Right lobe of liver (tissue), 6 donors: ENCODE measurements around the gene DUSP8. TPM values are rescaled to one million over a fixed set of nuclear protein-coding genes. Genes with fewer than 3 reads are reported as not detected.
A peak's percentile ranks its signal among the peaks of the same experiment; 100 is the strongest.

Experiments
- ATAC-seq, 4 donors: fragments of 200-7000 bp; cut with Tn5 transposase; one replicate each; pipeline ENCODE4 v1.9.1; 2020; ENCODE audit warnings: mild to moderate bottlenecking in 4 of 4, moderate library complexity in 4 of 4
- DNase-seq, 3 donors: peaks; one replicate each; pipeline ENCODE4 v3.0.0-alpha.2; 2020
- H3K27ac ChIP-seq, 3 donors: fragments of 200-600 bp; one replicate each; pipeline ENCODE4 v1.8.0; 2022
- H3K27me3 ChIP-seq, 2 donors: fragments of 200-600 bp; one replicate each; pipeline ENCODE4 v1.8.0; 2022
- H3K36me3 ChIP-seq, 4 donors: fragments of 200-600 bp; sonication (generic) in 1 of 4; one replicate each; pipeline versions ENCODE4 v1.5.1 to v1.8.0; 2017 to 2022; ENCODE audit warnings: control low read depth in 1 of 4
- H3K4me1 ChIP-seq, 4 donors: fragments of 200-600 bp; sonication (generic) in 1 of 4; one replicate each; pipeline versions ENCODE4 v1.5.1 to v1.8.0; 2017 to 2022; ENCODE audit warnings: control low read depth in 1 of 4
- H3K4me3 ChIP-seq, 3 donors: fragments of 200-600 bp; one replicate each; pipeline ENCODE4 v1.8.0; 2022
- H3K9me3 ChIP-seq, 4 donors: fragments of 200-600 bp; sonication (generic) in 1 of 4; one replicate each; pipeline versions ENCODE4 v1.5.1 to v1.8.0; 2017 to 2022; ENCODE audit warnings: control low read depth in 1 of 4
- CTCF ChIP-seq, 4 donors: fragments of 200-600 bp in 3 of 4; fragments of 450-650 bp in 1 of 4; IDR thresholded peaks; one replicate each; pipeline versions ENCODE4 v1.5.1 to v1.8.0; 2016 to 2022; ENCODE audit warnings: antibody characterized with exemption in 4 of 4, mild to moderate bottlenecking in 2 of 4
- POLR2A ChIP-seq: fragments of 450-650 bp; IDR thresholded peaks from one replicate; pipeline ENCODE4 v1.6.1; 2017; ENCODE audit warnings: antibody characterized with exemption, mild to moderate bottlenecking
- WGBS: methylation state at CpG from one replicate; pipeline ENCODE4 v1.1.6; 2018; ENCODE audit warnings: low coverage, low lambda C conversion rate; ENCODE audit not compliant: insufficient coverage; ENCODE audit errors: missing lambda C conversion rate; 5-methylcytosine and 5-hydroxymethylcytosine counted together
- intact Hi-C, 2 donors: fragments of 100-400 bp; cut with DNase I; formaldehyde crosslinking; loops; one replicate each; pipeline versions ENCODE4 v1.11.2 to v1.14.1; 2022
- total RNA-seq, 6 experiments: library from RNA; depleted of rRNA in 2 of 6; stranded (reverse); fragments of >200 nt in 2 of 6; fragmentation: NEBNext Ultra II Directional in 3 of 6; extraction: Animal tissue kit (Norgen Biotek cat#: 25700) in 3 of 6; gene quantifications; one replicate each; pipeline versions ENCODE4 v1.1.0 to v1.2.4, GENCODE V29; 2016 to 2023
- donor health status: DM: no; HTN: yes; CAD: no.
- donor health status: DM: no; HTN: no; CAD: no.
- donor health status: DM: no; HTN: no; CAD: no.
- donor health status: DM: no; HTN: yes; CAD: no.
- donor health status: DM: no; HTN: yes; CAD: no.

The DUSP8 gene
- total RNA-seq, 6 experiments from 2014 or later: 0.22 to 13.7 (median 4.4) TPM

GRCh38 chr11:1546536-1547466, 25.3 kb downstream of the DUSP8 start:
- intact Hi-C loops: loop anchor here in 1 of 2 donors (10.0 kb wide), 1 partner anchor 88 kb away; no protein-coding TSS in a partner anchor
- no peaks in the 10 kb centered on the region for H3K36me3 ChIP-seq
- H3K4me3 ChIP-seq: peak overlapping the region in 1 of 3 donors; percentile 26
- WGBS: 0% methylated on average over 1 of the region's 106 CpGs
- H3K9me3 ChIP-seq: no peaks in the 10 kb centered on the region
- DNase-seq (peak in 1 of 3 donors; percentile 56), ATAC-seq (peak; percentile 47 to 57 (median 52))
- H3K4me1 ChIP-seq: peaks cover 0 to 23% (median 0%) of the 10 kb centered on the region in 4 donors
- peaks cover 0 to 5% of the 10 kb centered on the region in 2 donors for H3K27me3 ChIP-seq
- no peak overlapping the region for H3K27ac ChIP-seq
- no peak for TF ChIP-seq POLR2A
- TF ChIP-seq CTCF (IDR thresholded peaks at IDR 0.05): peak; percentile 60 to 83 (median 72)

GRCh38 chr11:1546077-1546535, 26.0 kb downstream of the DUSP8 start:
- peaks cover 0 to 23% (median 0%) of the 10 kb centered on the region in 4 donors for H3K4me1 ChIP-seq
- no peak for TF ChIP-seq CTCF (IDR thresholded peaks at IDR 0.05)
- no peak for TF ChIP-seq POLR2A
- no peak overlapping the region for H3K27ac ChIP-seq
- intact Hi-C loops: loop anchor here in 1 of 2 donors (10.0 kb wide), 1 partner anchor 89 kb away; no protein-coding TSS in a partner anchor
- H3K36me3 ChIP-seq: no peaks in the 10 kb centered on the region
- peaks cover 0 to 5% of the 10 kb centered on the region in 2 donors for H3K27me3 ChIP-seq
- ATAC-seq (no peak), DNase-seq (no peak)
- H3K4me3 ChIP-seq: no peak overlapping the region
- H3K9me3 ChIP-seq: no peaks in the 10 kb centered on the region
- 19% methylated on average over 5 of the region's 18 CpGs for WGBS

GRCh38 chr11:1545432-1545831, 26.6 kb downstream of the DUSP8 start:
- WGBS: 62% methylated on average over 3 of the region's 5 CpGs
- Histone ChIP-seq H3K9me3 (no peaks in the 10 kb centered on the region), H3K27ac (no peak overlapping the region), H3K27me3 (peaks cover 0 to 5% of the 10 kb centered on the region in 2 donors), H3K4me3 (no peak overlapping the region), H3K36me3 (no peaks in the 10 kb centered on the region), H3K4me1 (peaks cover 0 to 23% (median 0%) of the 10 kb centered on the region in 4 donors)
- ATAC-seq (no peak), DNase-seq (no peak)
- intact Hi-C loops: loop anchor here in 1 of 2 donors (10.0 kb wide), 1 partner anchor 89 kb away; no protein-coding TSS in a partner anchor
- TF ChIP-seq CTCF (IDR thresholded peaks at IDR 0.05) (no peak), POLR2A (no peak)

- Histone ChIP-seq H3K27ac (no peak overlapping the region), H3K9me3 (no peaks in the 10 kb centered on the region), H3K27me3 (peaks cover 0 to 5% of the 10 kb centered on the region in 2 donors), H3K36me3 (no peaks in the 10 kb centered on the region), H3K4me3 (no peak overlapping the region), H3K4me1 (peaks cover 0 to 23% (median 0%) of the 10 kb centered on the region in 4 donors)
- ATAC-seq (no peak), DNase-seq (peak in 1 of 3 donors; percentile 14)
- TF ChIP-seq POLR2A: no peak
- no peak for TF ChIP-seq CTCF (IDR thresholded peaks at IDR 0.05)
- no CpG with 5 or more reads among the region's 6 CpGs for WGBS
- intact Hi-C loops: loop anchor here in 1 of 2 donors (10.0 kb wide), 1 partner anchor 90 kb away; no protein-coding TSS in a partner anchor
Observed at GRCh38 chr11:1544536-1544935, 27.5 kb downstream of the DUSP8 start.
